Fibroblast of skin of left biceps (primary cell): ENCODE measurements around the gene ATP6V0A1.
"Not testable (repeated sequence)": the region's sequence is repeated elsewhere in the genome, so short reads cannot be mapped to it uniquely, and the experiment has no call there.

Experiments used
- DNase-seq, 2 experiments: peaks; one replicate each; pipeline ENCODE4 v3.0.0-alpha.2; 2013; ENCODE audit warnings: low read depth in 2 of 2

ATP6V0A1 gene

GRCh38 chr17:42436391-42436790 lies 22.3 kb upstream of the ATP6V0A1 start:
- DNase-seq, result peak; percentile 98

GRCh38 chr17:42438600-42439567 lies 19.8 kb upstream of the ATP6V0A1 start:
- no peak for DNase-seq

GRCh38 chr17:42441371-42442195 lies 17.1 kb upstream of the ATP6V0A1 start:
- DNase-seq, result no peak

GRCh38 chr17:42442196-42442565 lies 16.5 kb upstream of the ATP6V0A1 start:
- no peak for DNase-seq

- not testable (repeated sequence) for DNase-seq
These were observed 9.5 kb upstream of the ATP6V0A1 start for GRCh38 chr17:42449176-42449575.

GRCh38 chr17:42449838-42450237 lies 8.8 kb upstream of the ATP6V0A1 start:
- not testable (repeated sequence) for DNase-seq

GRCh38 chr17:42451270-42451669 lies 7.4 kb upstream of the ATP6V0A1 start:
- DNase-seq, result not testable (repeated sequence)

GRCh38 chr17:42453439-42453838 lies 5.2 kb upstream of the ATP6V0A1 start:
- DNase-seq, result no peak

- DNase-seq, result not testable (repeated sequence)
These were observed 3.7 kb upstream of the ATP6V0A1 start for GRCh38 chr17:42454987-42455386.

GRCh38 chr17:42456223-42457106 lies 2.2 kb upstream of the ATP6V0A1 start:
- peak in 1 of 2 experiments; percentile 56 for DNase-seq

GRCh38 chr17:42457107-42457792 lies 1.4 kb upstream of the ATP6V0A1 start:
- no peak for DNase-seq

- no peak for DNase-seq
These were observed 650 bp downstream of the ATP6V0A1 start for GRCh38 chr17:42459256-42459800.

GRCh38 chr17:42459801-42460281 lies 1.2 kb downstream of the ATP6V0A1 start:
- DNase-seq, result no peak

- DNase-seq, result no peak
These were observed 1.7 kb downstream of the ATP6V0A1 start for GRCh38 chr17:42460371-42460770.

- DNase-seq, result no peak
These were observed 5.3 kb downstream of the ATP6V0A1 start for GRCh38 chr17:42463976-42464400.

GRCh38 chr17:42467889-42468288 lies 9.2 kb downstream of the ATP6V0A1 start:
- DNase-seq, result no peak

- peak; percentile 68 to 74 for DNase-seq
These were observed 14.2 kb downstream of the ATP6V0A1 start for GRCh38 chr17:42472709-42473521.

- no peak for DNase-seq
These were observed 15.6 kb downstream of the ATP6V0A1 start for GRCh38 chr17:42474276-42474675.

GRCh38 chr17:42475121-42475520 lies 16.4 kb downstream of the ATP6V0A1 start:
- DNase-seq, result no peak

- no peak for DNase-seq
These were observed 17.2 kb downstream of the ATP6V0A1 start for GRCh38 chr17:42475835-42476234.
